Duodenal mucosa (tissue), 2 donors: ENCODE measurements around the gene CPEB4.

Experiments
- H3K27ac ChIP-seq: one replicate; pipeline ENCODE4 v1.7.0; 2013; ENCODE audit warnings: low read depth, low read length
- H3K27me3 ChIP-seq, 2 donors: one replicate each; pipeline ENCODE4 v1.7.0; 2013; ENCODE audit warnings: low read length in 2 of 2, control low read depth in 1 of 2; ENCODE audit not compliant: insufficient read depth in 2 of 2, control insufficient read depth in 1 of 2
- H3K36me3 ChIP-seq, 2 donors: one replicate each; pipeline ENCODE4 v1.7.0; 2013; ENCODE audit warnings: low read length in 2 of 2, control low read depth in 1 of 2; ENCODE audit not compliant: insufficient read depth in 2 of 2, control insufficient read depth in 1 of 2
- H3K4me1 ChIP-seq, 2 donors: one replicate each; pipeline ENCODE4 v1.7.0; 2013; ENCODE audit warnings: low read length in 2 of 2, control low read depth in 1 of 2; ENCODE audit not compliant: insufficient read depth in 2 of 2, control insufficient read depth in 1 of 2
- H3K4me3 ChIP-seq, 2 donors: one replicate each; pipeline ENCODE4 v1.7.0; 2013; ENCODE audit warnings: low read length in 2 of 2, low read depth in 1 of 2
- H3K9ac ChIP-seq, 2 donors: one replicate each; pipeline ENCODE4 v1.7.0; 2013; ENCODE audit warnings: low read length in 2 of 2, low read depth in 1 of 2
- H3K9me3 ChIP-seq, 2 donors: one replicate each; pipeline ENCODE4 v1.7.0; 2013; ENCODE audit warnings: low read length in 2 of 2, control low read depth in 1 of 2; ENCODE audit not compliant: control insufficient read depth in 1 of 2

CPEB4 gene

DNA sequence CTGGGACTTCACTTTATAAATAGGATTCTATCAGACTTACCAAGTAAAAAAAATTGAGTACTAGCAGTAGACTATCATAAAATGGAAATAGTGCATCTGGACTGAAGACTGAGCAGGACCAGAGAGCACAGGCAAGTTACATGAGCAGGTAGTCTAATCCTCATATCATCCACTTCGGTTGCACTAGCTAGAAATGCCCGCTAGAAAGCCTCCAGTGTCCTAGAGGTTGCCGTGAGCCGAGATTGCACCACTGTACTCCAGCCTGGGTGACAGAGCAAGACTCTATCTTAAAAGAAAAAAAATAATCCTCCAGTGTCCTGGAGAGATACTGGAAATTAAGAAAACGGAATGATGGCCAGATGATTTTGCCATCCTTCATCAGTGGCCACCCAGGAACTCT is 120.8 kb downstream of the CPEB4 start:
- no peaks in the 10 kb centered on the region for H3K4me1 ChIP-seq
- H3K27ac ChIP-seq: no peak overlapping the region
- no peaks in the 10 kb centered on the region for H3K36me3 ChIP-seq
- H3K9ac ChIP-seq: no peak overlapping the region
- peaks cover 0 to under 1% of the 10 kb centered on the region in 2 donors for H3K27me3 ChIP-seq
- no peaks in the 10 kb centered on the region for H3K9me3 ChIP-seq
- no peak overlapping the region for H3K4me3 ChIP-seq

DNA sequence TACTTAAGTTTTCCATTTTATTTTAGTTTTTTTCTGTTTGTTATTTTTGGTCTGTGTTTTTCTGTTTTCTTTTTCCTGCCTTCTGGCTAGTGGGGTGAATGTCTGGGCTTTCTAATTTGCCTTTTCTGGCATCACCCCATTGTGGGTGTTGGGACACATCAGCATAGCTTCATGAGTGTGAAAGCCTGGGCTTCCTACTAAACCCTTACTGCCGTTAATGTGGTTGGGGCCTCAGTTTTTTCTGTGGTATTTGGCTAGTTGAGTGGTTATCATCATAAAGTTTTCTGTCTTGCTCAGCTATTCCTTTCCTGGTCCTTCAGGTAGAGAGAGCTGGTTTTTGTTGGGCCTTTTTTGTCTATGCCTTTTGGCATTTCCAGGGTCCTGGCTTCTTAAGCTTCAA is 122.2 kb downstream of the CPEB4 start:
- Histone ChIP-seq H3K9me3 (no peaks in the 10 kb centered on the region), H3K9ac (no peak overlapping the region)

DNA sequence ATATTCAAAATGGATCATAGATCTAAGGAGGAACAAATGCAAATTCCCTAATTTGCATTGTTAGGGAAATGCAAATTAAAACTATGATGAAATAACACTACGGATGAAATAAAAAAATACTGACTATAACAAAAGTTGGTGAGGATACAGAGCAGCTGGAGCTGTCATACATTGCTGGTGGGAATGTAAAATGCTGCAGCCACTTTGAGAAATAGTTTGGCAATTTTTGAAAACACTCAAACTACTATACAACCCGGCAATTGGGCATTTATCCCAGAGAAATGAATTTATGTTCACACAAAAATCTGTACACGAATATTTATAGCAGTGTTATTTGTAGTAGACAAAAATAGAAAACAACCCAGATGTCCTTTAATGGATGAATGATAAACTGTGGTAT is 123.3 kb downstream of the CPEB4 start:
- H3K36me3 ChIP-seq: no peaks in the 10 kb centered on the region
- H3K27me3 ChIP-seq: no peaks in the 10 kb centered on the region
- H3K4me3 ChIP-seq: no peak overlapping the region
- no peaks in the 10 kb centered on the region for H3K9me3 ChIP-seq
- H3K4me1 ChIP-seq: no peaks in the 10 kb centered on the region
- H3K27ac ChIP-seq: no peak overlapping the region
- no peak overlapping the region for H3K9ac ChIP-seq

More for the DNA sequence above, 122.2 kb downstream of the CPEB4 start:
- no peaks in the 10 kb centered on the region for H3K4me1 ChIP-seq
- H3K4me3 ChIP-seq: no peak overlapping the region
- H3K27me3 ChIP-seq: no peaks in the 10 kb centered on the region
- H3K27ac ChIP-seq: no peak overlapping the region
- H3K36me3 ChIP-seq: no peaks in the 10 kb centered on the region
